H1 (cell line): ENCODE data around the gene C5orf58.

Source experiments
- CEBPB ChIP-seq: IDR thresholded peaks from 2 replicates; pipeline ENCODE4 v1.6.1; 2012; ENCODE audit warnings: low read depth, low read length
- CTCF ChIP-seq, 3 experiments: IDR thresholded peaks; 1 replicate in 2 of 3; 2 replicates in 1 of 3; pipeline versions ENCODE4 v1.5.1 to v1.6.1; 2011; ENCODE audit warnings: low read length in 3 of 3, mild to moderate bottlenecking in 3 of 3, inconsistent platforms in 2 of 3, low read depth in 1 of 3, moderate library complexity in 1 of 3; ENCODE audit not compliant: insufficient read depth in 1 of 3; ENCODE audit errors: control extremely low read depth in 1 of 3
- EGR1 ChIP-seq: IDR thresholded peaks from 2 replicates; pipeline ENCODE4 v1.6.1; 2011; ENCODE audit warnings: low read depth, low read length, borderline replicate concordance
- EP300 ChIP-seq, 2 experiments: IDR thresholded peaks; 1 replicate in 1 of 2; 2 replicates in 1 of 2; pipeline ENCODE4 v1.6.1; 2011 to 2012; ENCODE audit warnings: low read depth in 2 of 2, low read length in 2 of 2, mild to moderate bottlenecking in 2 of 2, borderline replicate concordance in 1 of 2, inconsistent platforms in 1 of 2, moderate library complexity in 1 of 2
- EZH2 ChIP-seq: fragments of 200-600 bp; sonication (generic); IDR thresholded peaks from 2 replicates; pipeline ENCODE4 v1.7.1; 2012; ENCODE audit warnings: low read depth, mild to moderate bottlenecking, moderate library complexity, low read length, inconsistent platforms; ENCODE audit not compliant: severe bottlenecking
- GTF2F1 ChIP-seq: IDR thresholded peaks from 2 replicates; pipeline ENCODE4 v1.6.1; 2012; ENCODE audit warnings: low read depth, low read length, improper control_type of control experiment, borderline replicate concordance
- JUND ChIP-seq: IDR thresholded peaks from 2 replicates; pipeline ENCODE4 v1.6.1; 2011; ENCODE audit warnings: mild to moderate bottlenecking, improper control_type of control experiment, low read length
- POLR2A ChIP-seq, 2 experiments: IDR thresholded peaks; 1 replicate in 1 of 2; 2 replicates in 1 of 2; pipeline ENCODE4 v1.6.1; 2011; ENCODE audit warnings: low read depth in 2 of 2, low read length in 2 of 2, mild to moderate bottlenecking in 2 of 2; ENCODE audit errors: control extremely low read depth in 1 of 2
- POLR2AphosphoS5 ChIP-seq: IDR thresholded peaks from 2 replicates; pipeline ENCODE4 v1.6.1; 2011; ENCODE audit warnings: low read depth, low read length
- RFX5 ChIP-seq: IDR thresholded peaks from 2 replicates; pipeline ENCODE4 v1.6.1; 2011; ENCODE audit warnings: low read depth, low read length, improper control_type of control experiment, borderline replicate concordance
- SP1 ChIP-seq: IDR thresholded peaks from 2 replicates; pipeline ENCODE4 v1.6.1; 2011; ENCODE audit warnings: low read depth, low read length
- TEAD4 ChIP-seq: IDR thresholded peaks from 2 replicates; pipeline ENCODE4 v1.6.1; 2012; ENCODE audit warnings: low read depth, low read length, inconsistent platforms, mixed read lengths
- USF2 ChIP-seq: IDR thresholded peaks from 2 replicates; pipeline ENCODE4 v1.6.1; 2011; ENCODE audit warnings: low read length, improper control_type of control experiment
- ZNF274 ChIP-seq: IDR thresholded peaks from 2 replicates; pipeline ENCODE4 v1.7.0; 2012; ENCODE audit warnings: low read length, borderline replicate concordance; ENCODE audit errors: extremely low read depth

GRCh38 chr5:170223906-170224305 is 8.9 kb upstream of the C5orf58 start:
- TF ChIP-seq EZH2 (no peak), ZNF274 (no peak), JUND (no peak), POLR2A (IDR thresholded peaks at IDR 0.05; ENCODE audit: control extremely low read depth in 1 of 2, low read depth in 2 of 2, low read length in 2 of 2) (no peak), POLR2AphosphoS5 (no peak), CEBPB (no peak), USF2 (no peak), GTF2F1 (no peak), EP300 (IDR thresholded peaks at IDR 0.05; ENCODE audit: borderline replicate concordance in 1 of 2, low read depth in 2 of 2, low read length in 2 of 2) (no peak), CTCF (IDR thresholded peaks at IDR 0.05; ENCODE audit: control extremely low read depth in 1 of 3, insufficient read depth in 1 of 3, low read depth in 1 of 3, low read length in 3 of 3) (no peak), TEAD4 (no peak), SP1 (no peak), RFX5 (no peak), EGR1 (no peak)
